Ovary (tissue), 3 donors: ENCODE measurements around the gene SORCS2.

Source experiments
- EP300 ChIP-seq: sonication (generic); formaldehyde crosslinking; IDR thresholded peaks from one replicate; pipeline ENCODE4 v1.6.1; 2017; ENCODE audit warnings: antibody characterized with exemption
- POLR2A ChIP-seq: fragments of 450-650 bp; IDR thresholded peaks from one replicate; pipeline ENCODE4 v1.6.1; 2017; ENCODE audit warnings: antibody characterized with exemption, mild to moderate bottlenecking, moderate library complexity
- TF ChIP-seq, protein P1 (sequence below), 3 donors: fragments of 450-650 bp in 2 of 3; fragments of 200-600 bp in 1 of 3; IDR thresholded peaks; one replicate each; pipeline versions ENCODE4 v1.5.1 to v1.8.0; 2016 to 2022; ENCODE audit warnings: antibody characterized with exemption in 3 of 3, mild to moderate bottlenecking in 1 of 3
- donor health status: DM: no; HTN: no; CAD: no.

DNA sequence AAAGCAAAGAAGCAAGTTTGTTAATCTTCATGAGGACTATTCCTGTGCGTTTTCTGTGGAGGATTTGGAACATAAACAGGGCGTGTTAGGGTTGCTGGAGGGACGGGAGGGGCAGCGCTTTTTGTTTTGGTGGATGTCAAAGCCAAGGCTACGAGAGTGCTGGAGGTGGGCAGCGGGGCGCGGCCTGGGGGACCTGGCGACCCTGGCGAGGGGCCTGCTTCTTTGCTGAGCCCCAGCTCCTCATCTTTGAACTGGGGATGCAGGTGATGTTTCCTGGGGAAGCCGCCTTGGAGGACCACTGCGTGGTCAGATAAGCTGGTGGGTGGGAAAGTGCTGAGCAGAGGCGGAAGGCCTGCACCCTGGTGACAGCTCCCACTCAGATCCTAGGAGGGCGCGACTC lies 55.2 kb downstream of the SORCS2 start:
- TF ChIP-seq, protein P1, sequence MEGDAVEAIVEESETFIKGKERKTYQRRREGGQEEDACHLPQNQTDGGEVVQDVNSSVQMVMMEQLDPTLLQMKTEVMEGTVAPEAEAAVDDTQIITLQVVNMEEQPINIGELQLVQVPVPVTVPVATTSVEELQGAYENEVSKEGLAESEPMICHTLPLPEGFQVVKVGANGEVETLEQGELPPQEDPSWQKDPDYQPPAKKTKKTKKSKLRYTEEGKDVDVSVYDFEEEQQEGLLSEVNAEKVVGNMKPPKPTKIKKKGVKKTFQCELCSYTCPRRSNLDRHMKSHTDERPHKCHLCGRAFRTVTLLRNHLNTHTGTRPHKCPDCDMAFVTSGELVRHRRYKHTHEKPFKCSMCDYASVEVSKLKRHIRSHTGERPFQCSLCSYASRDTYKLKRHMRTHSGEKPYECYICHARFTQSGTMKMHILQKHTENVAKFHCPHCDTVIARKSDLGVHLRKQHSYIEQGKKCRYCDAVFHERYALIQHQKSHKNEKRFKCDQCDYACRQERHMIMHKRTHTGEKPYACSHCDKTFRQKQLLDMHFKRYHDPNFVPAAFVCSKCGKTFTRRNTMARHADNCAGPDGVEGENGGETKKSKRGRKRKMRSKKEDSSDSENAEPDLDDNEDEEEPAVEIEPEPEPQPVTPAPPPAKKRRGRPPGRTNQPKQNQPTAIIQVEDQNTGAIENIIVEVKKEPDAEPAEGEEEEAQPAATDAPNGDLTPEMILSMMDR (IDR thresholded peaks at IDR 0.05), result no peak
- no peak for TF ChIP-seq POLR2A
- no peak for TF ChIP-seq EP300
